Activated naive CD8-positive, alpha-beta T cell treated with anti-CD3 and anti-CD28 coated beads, Interleukin-2, amount 10 ng/mL, durations not matched to agents 7 days and 5 days (primary cell): Measurements from ENCODE around the gene ADSS1. TPM values are rescaled to one million over a fixed set of nuclear protein-coding genes. Genes with fewer than 3 reads are reported as not detected.

ENCODE experiments used
- ATAC-seq: fragments of 150-1000 bp; cut with Tn5 transposase; one replicate; pipeline ENCODE4 v1.10.0; 2021; ENCODE audit warnings: low read depth, moderate library complexity
- POLR2A ChIA-PET: fragments of 350-600 bp; sonication (Branson Sonifier 250); formaldehyde crosslinking; loops from one replicate; lab custom pipeline; 2021; ENCODE audit warnings: antibody characterized with exemption; lab: Charles Lee
- DNase-seq: peaks from one replicate; pipeline ENCODE4 v3.0.0; 2021
- H3K27ac Mint-ChIP-seq: one replicate; pipeline ENCODE4 v1.8.0; 2022; ENCODE audit warnings: mild to moderate bottlenecking, mixed read lengths
- H3K27me3 Mint-ChIP-seq: one replicate; pipeline ENCODE4 v1.8.0; 2022; ENCODE audit warnings: mild to moderate bottlenecking, moderate library complexity, mixed read lengths
- H3K36me3 Mint-ChIP-seq: one replicate; pipeline ENCODE4 v1.8.0; 2021; ENCODE audit warnings: mild to moderate bottlenecking, mixed read lengths
- H3K4me1 Mint-ChIP-seq: one replicate; pipeline ENCODE4 v1.8.0; 2021; ENCODE audit warnings: mixed read lengths
- H3K4me3 Mint-ChIP-seq: one replicate; pipeline ENCODE4 v1.8.0; 2022; ENCODE audit warnings: mild to moderate bottlenecking, moderate library complexity, mixed read lengths
- H3K9me3 Mint-ChIP-seq: one replicate; pipeline ENCODE4 v1.8.0; 2021; ENCODE audit warnings: mixed read lengths
- total RNA-seq, 2 experiments: library from RNA; stranded (reverse); gene quantifications; one replicate each; pipeline ENCODE4 v1.2.3, GENCODE V29; 2021

Gene ADSS1
- total RNA-seq, 2 experiments from 2014 or later: 2.4 to 2.8 TPM

GRCh38 chr14:104682107-104682593 lies 41.9 kb upstream of the ADSS1 start:
- POLR2A ChIA-PET: no interaction called here
- DNase-seq (no peak), ATAC-seq (no peak)
- peaks cover 30% of the 10 kb centered on the region for H3K4me1 Mint-ChIP-seq
- H3K9me3 Mint-ChIP-seq: no peaks in the 10 kb centered on the region
- peaks cover 6% of the 10 kb centered on the region for H3K27me3 Mint-ChIP-seq
- H3K4me3 Mint-ChIP-seq: no peak overlapping the region
- no peak overlapping the region for H3K27ac Mint-ChIP-seq
- no peaks in the 10 kb centered on the region for H3K36me3 Mint-ChIP-seq

- ATAC-seq (no peak), DNase-seq (no peak)
- POLR2A ChIA-PET: interaction anchor here (2.0 kb wide), 1 partner anchor 11 kb away, joined by 6 read pairs; no protein-coding TSS in a partner anchor
- Mint-ChIP-seq H3K9me3 (no peaks in the 10 kb centered on the region), H3K36me3 (no peaks in the 10 kb centered on the region), H3K27ac (no peak overlapping the region), H3K4me3 (no peak overlapping the region), H3K4me1 (peaks cover 31% of the 10 kb centered on the region), H3K27me3 (peaks cover 6% of the 10 kb centered on the region)
These were observed 40.2 kb upstream of the ADSS1 start for GRCh38 chr14:104683653-104684448.

GRCh38 chr14:104684449-104684821 lies 39.6 kb upstream of the ADSS1 start:
- DNase-seq (no peak), ATAC-seq (no peak)
- Mint-ChIP-seq H3K4me3 (no peak overlapping the region), H3K4me1 (peaks cover 31% of the 10 kb centered on the region), H3K27me3 (peaks cover 6% of the 10 kb centered on the region), H3K27ac (no peak overlapping the region), H3K9me3 (no peaks in the 10 kb centered on the region), H3K36me3 (no peaks in the 10 kb centered on the region)
- POLR2A ChIA-PET: interaction anchor here (2.0 kb wide), 1 partner anchor 10 kb away, joined by 6 read pairs; no protein-coding TSS in a partner anchor

GRCh38 chr14:104685216-104685997 lies 38.6 kb upstream of the ADSS1 start:
- H3K9me3 Mint-ChIP-seq: no peaks in the 10 kb centered on the region
- peaks cover 31% of the 10 kb centered on the region for H3K4me1 Mint-ChIP-seq
- H3K36me3 Mint-ChIP-seq: no peaks in the 10 kb centered on the region
- H3K27me3 Mint-ChIP-seq: peaks cover 6% of the 10 kb centered on the region
- POLR2A ChIA-PET: interaction anchor here (0.9 to 2.0 kb wide), 2 partner anchors 9 to 67 kb away, joined by 3 to 6 read pairs; partner anchors contain the start of gene SIVA1
- ATAC-seq: no peak
- peak overlapping the region; percentile 78 for H3K27ac Mint-ChIP-seq
- H3K4me3 Mint-ChIP-seq: peak overlapping the region; percentile 7
- DNase-seq: no peak

GRCh38 chr14:104685998-104686610 lies 37.9 kb upstream of the ADSS1 start:
- Mint-ChIP-seq H3K36me3 (peaks cover under 1% of the 10 kb centered on the region), H3K4me3 (no peak overlapping the region), H3K4me1 (peaks cover 32% of the 10 kb centered on the region), H3K27ac (peak overlapping the region; percentile 65), H3K9me3 (no peaks in the 10 kb centered on the region), H3K27me3 (peaks cover 6% of the 10 kb centered on the region)
- ATAC-seq: no peak
- POLR2A ChIA-PET: interaction anchor here (1.2 to 6.5 kb wide), 2 partner anchors 8 to 12 kb away, joined by 3 to 52 read pairs; no protein-coding TSS in a partner anchor
- no peak for DNase-seq

- ATAC-seq: peak; percentile 23
- H3K27ac Mint-ChIP-seq: peak overlapping the region; percentile 81
- peaks cover 6% of the 10 kb centered on the region for H3K27me3 Mint-ChIP-seq
- POLR2A ChIA-PET: interaction anchor here (1.0 to 6.5 kb wide), 3 partner anchors 9 to 11 kb away, joined by 3 to 52 read pairs (median 4); no protein-coding TSS in a partner anchor
- peaks cover 2% of the 10 kb centered on the region for H3K36me3 Mint-ChIP-seq
- H3K9me3 Mint-ChIP-seq: no peaks in the 10 kb centered on the region
- peaks cover 36% of the 10 kb centered on the region for H3K4me1 Mint-ChIP-seq
- peak overlapping the region; percentile 75 for H3K4me3 Mint-ChIP-seq
- peak; percentile 56 for DNase-seq
These were observed 37.2 kb upstream of the ADSS1 start for GRCh38 chr14:104686624-104687517.

GRCh38 chr14:104687601-104688504 lies 36.2 kb upstream of the ADSS1 start:
- Mint-ChIP-seq H3K4me1 (peaks cover 38% of the 10 kb centered on the region), H3K27ac (peak overlapping the region; percentile 81), H3K4me3 (peak overlapping the region; percentile 75), H3K27me3 (peaks cover 6% of the 10 kb centered on the region), H3K36me3 (peaks cover 2% of the 10 kb centered on the region), H3K9me3 (no peaks in the 10 kb centered on the region)
- POLR2A ChIA-PET: interaction anchor here (1.0 to 6.5 kb wide), 4 partner anchors 8 to 377 kb away, joined by 3 to 52 read pairs (median 4); partner anchors contain the start of gene GPR132
- DNase-seq (no peak), ATAC-seq (no peak)

- peaks cover 2% of the 10 kb centered on the region for H3K36me3 Mint-ChIP-seq
- H3K4me1 Mint-ChIP-seq: peaks cover 38% of the 10 kb centered on the region
- H3K27me3 Mint-ChIP-seq: peaks cover 6% of the 10 kb centered on the region
- peak overlapping the region; percentile 56 for H3K27ac Mint-ChIP-seq
- POLR2A ChIA-PET: interaction anchor here (1.3 to 6.5 kb wide), 2 partner anchors 10 to 377 kb away, joined by 3 to 52 read pairs; partner anchors contain the start of gene GPR132
- ATAC-seq (no peak), DNase-seq (no peak)
- H3K4me3 Mint-ChIP-seq: peak overlapping the region; percentile 51
- no peaks in the 10 kb centered on the region for H3K9me3 Mint-ChIP-seq
These were observed 35.4 kb upstream of the ADSS1 start for GRCh38 chr14:104688505-104689108.

- H3K27ac Mint-ChIP-seq: peak within 1 kb of the TSS; percentile 65
- DNase-seq: peak; percentile 71
- peak within 1 kb of the TSS; percentile 80 for H3K4me3 Mint-ChIP-seq
- peak; percentile 46 for ATAC-seq
- no peaks in the 10 kb centered on the region for H3K9me3 Mint-ChIP-seq
- POLR2A ChIA-PET: interaction anchor here (0.7 to 6.5 kb wide), 3 partner anchors 11 to 376 kb away, joined by 3 to 52 read pairs (median 3); partner anchors contain the start of gene GPR132
- H3K36me3 Mint-ChIP-seq: peaks cover 2% of the 10 kb centered on the region
- H3K4me1 Mint-ChIP-seq: peaks cover 40% of the 10 kb centered on the region
- peaks cover 6% of the 10 kb centered on the region for H3K27me3 Mint-ChIP-seq
These were observed 34.7 kb upstream of the ADSS1 start, which contains the start of gene INF2 for GRCh38 chr14:104689109-104689880. Gene INF2, plus strand, starts transcription at chr14:104689618. Its CDS starts 11,748 bp downstream, at chr14:104701366.
